Measurements from ENCODE around the gene GRM8. TPM values are rescaled to one million over a fixed set of nuclear protein-coding genes. Genes with fewer than 3 reads are reported as not detected.

Gene GRM8
- total RNA-seq, 3 donors from 2014 or later, result not detected

DNA sequence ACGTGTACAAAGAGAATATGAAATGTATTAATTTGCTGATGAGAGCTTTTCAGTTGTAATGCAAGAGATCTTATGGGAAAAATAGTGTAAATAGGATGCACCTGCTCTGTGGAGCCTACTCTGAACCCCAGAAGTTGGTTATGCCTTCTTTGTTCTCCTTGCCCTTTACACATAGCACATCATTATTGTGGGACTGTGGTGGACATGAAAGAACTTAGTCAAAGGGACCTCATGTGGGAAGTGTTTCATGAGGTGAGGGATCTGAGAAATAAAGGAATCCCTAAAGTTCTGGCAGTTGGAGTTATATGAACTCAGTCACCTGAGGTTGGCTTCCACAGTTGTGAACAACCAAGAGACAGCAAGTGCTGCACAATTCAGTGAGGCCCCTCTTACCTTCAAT is 66.1 kb downstream of the GRM8 start:
- Histone ChIP-seq H3K4me1 (no peaks in the 10 kb centered on the region), H3K36me3 (no peaks in the 10 kb centered on the region), H3K27me3 (no peaks in the 10 kb centered on the region), H3K9me3 (no peaks in the 10 kb centered on the region), H3K4me3 (no peak overlapping the region), H3K27ac (no peak overlapping the region)
- TF ChIP-seq CTCF (IDR thresholded peaks at IDR 0.05) (no peak), POLR2AphosphoS5 (IDR thresholded peaks at IDR 0.05) (no peak), POLR2A (IDR thresholded peaks at IDR 0.05) (no peak)
- no peak for DNase-seq (ENCODE audit: low spot score in 2 of 2)
- intact Hi-C loops (cut with DNase I; ENCODE audit: low total_unique reads), result no loop called here

- Histone ChIP-seq H3K27me3 (no peaks in the 10 kb centered on the region), H3K9me3 (peaks cover 5 to 9% of the 10 kb centered on the region in 2 donors), H3K36me3 (no peaks in the 10 kb centered on the region), H3K27ac (no peak overlapping the region), H3K4me1 (no peaks in the 10 kb centered on the region), H3K4me3 (no peak overlapping the region)
- TF ChIP-seq CTCF (IDR thresholded peaks at IDR 0.05) (no peak), POLR2AphosphoS5 (IDR thresholded peaks at IDR 0.05) (no peak), POLR2A (IDR thresholded peaks at IDR 0.05) (no peak)
- DNase-seq (ENCODE audit: low spot score in 2 of 2), result no peak
- intact Hi-C loops (cut with DNase I; ENCODE audit: low total_unique reads), result no loop called here
Measured at GRCh38 chr7:127177156-127177555, 75.6 kb downstream of the GRM8 start.

GRCh38 chr7:127162366-127162765 is 90.4 kb downstream of the GRM8 start:
- H3K4me1 ChIP-seq, result no peaks in the 10 kb centered on the region
- no peaks in the 10 kb centered on the region for H3K27me3 ChIP-seq
- no peaks in the 10 kb centered on the region for H3K9me3 ChIP-seq
- no peak for DNase-seq (ENCODE audit: low spot score in 2 of 2)
- TF ChIP-seq CTCF (IDR thresholded peaks at IDR 0.05), result no peak
- TF ChIP-seq POLR2A (IDR thresholded peaks at IDR 0.05), result no peak
- no peak for TF ChIP-seq POLR2AphosphoS5 (IDR thresholded peaks at IDR 0.05)
- no peak overlapping the region for H3K4me3 ChIP-seq
- intact Hi-C loops (cut with DNase I; ENCODE audit: low total_unique reads), result no loop called here
- no peaks in the 10 kb centered on the region for H3K36me3 ChIP-seq
- no peak overlapping the region for H3K27ac ChIP-seq

DNA sequence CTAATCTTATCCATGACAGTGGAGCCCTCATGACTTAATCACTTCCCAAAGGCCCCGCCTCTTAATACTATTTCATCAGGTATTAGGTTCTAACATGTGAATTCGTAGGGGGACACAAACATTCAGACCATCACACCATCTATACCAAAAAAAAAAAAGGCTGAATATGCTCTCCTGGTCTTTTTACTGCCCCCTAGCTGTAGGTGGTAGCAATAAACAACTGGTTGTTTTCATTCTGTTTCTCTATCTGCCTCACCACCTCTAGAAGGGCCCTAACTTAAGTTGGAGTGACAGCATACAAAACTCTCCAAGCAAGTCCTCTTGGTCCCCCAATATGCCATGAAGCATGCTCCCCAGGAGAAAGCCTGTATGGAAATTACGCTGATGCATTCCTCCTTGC is 94.1 kb downstream of the GRM8 start:
- Histone ChIP-seq H3K27me3 (no peaks in the 10 kb centered on the region), H3K9me3 (no peaks in the 10 kb centered on the region), H3K4me3 (no peak overlapping the region), H3K27ac (no peak overlapping the region), H3K36me3 (no peaks in the 10 kb centered on the region), H3K4me1 (no peaks in the 10 kb centered on the region)
- TF ChIP-seq POLR2A (IDR thresholded peaks at IDR 0.05) (no peak), POLR2AphosphoS5 (IDR thresholded peaks at IDR 0.05) (no peak), CTCF (IDR thresholded peaks at IDR 0.05) (no peak)
- intact Hi-C loops (cut with DNase I; ENCODE audit: low total_unique reads), result no loop called here
- no peak for DNase-seq (ENCODE audit: low spot score in 2 of 2)

GRCh38 chr7:127154958-127155357 is 97.8 kb downstream of the GRM8 start:
- Histone ChIP-seq H3K27ac (no peak overlapping the region), H3K27me3 (no peaks in the 10 kb centered on the region), H3K9me3 (no peaks in the 10 kb centered on the region), H3K36me3 (no peaks in the 10 kb centered on the region), H3K4me1 (no peaks in the 10 kb centered on the region), H3K4me3 (no peak overlapping the region)
- intact Hi-C loops (cut with DNase I; ENCODE audit: low total_unique reads), result loop anchor here (5.0 kb wide), 1 partner anchor 117 kb away; no protein-coding TSS in a partner anchor
- DNase-seq (ENCODE audit: low spot score in 2 of 2), result no peak
- TF ChIP-seq POLR2A (IDR thresholded peaks at IDR 0.05) (no peak), POLR2AphosphoS5 (IDR thresholded peaks at IDR 0.05) (no peak)

DNA sequence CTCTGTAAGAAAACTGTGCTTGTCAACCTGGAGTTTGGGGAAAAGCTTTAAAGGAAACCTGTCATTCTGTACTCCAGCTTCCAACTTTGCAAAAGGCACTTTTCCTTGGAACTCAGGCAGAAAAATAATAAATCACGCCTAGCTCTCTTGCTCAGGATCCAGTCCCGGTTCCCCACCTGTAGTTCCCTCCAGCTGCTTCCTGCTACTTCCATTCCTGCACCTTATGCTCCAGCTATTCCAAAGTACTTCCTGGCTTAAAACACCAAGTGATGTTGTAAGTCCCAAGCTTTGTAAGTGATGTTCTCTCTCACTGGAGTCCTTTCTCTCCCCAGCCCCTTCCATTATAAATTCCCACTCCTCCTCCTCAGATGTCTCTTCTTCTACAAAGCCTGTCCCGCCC is 98.6 kb downstream of the GRM8 start:
- H3K27me3 ChIP-seq, result no peaks in the 10 kb centered on the region
- no peaks in the 10 kb centered on the region for H3K4me1 ChIP-seq
- intact Hi-C loops (cut with DNase I; ENCODE audit: low total_unique reads), result loop anchor here (5.0 kb wide), 1 partner anchor 118 kb away; no protein-coding TSS in a partner anchor
- DNase-seq (ENCODE audit: low spot score in 2 of 2), result no peak
- no peaks in the 10 kb centered on the region for H3K36me3 ChIP-seq
- H3K27ac ChIP-seq, result no peak overlapping the region
- no peaks in the 10 kb centered on the region for H3K9me3 ChIP-seq
- no peak for TF ChIP-seq POLR2AphosphoS5 (IDR thresholded peaks at IDR 0.05)
- TF ChIP-seq CTCF (IDR thresholded peaks at IDR 0.05), result no peak
- no peak for TF ChIP-seq POLR2A (IDR thresholded peaks at IDR 0.05)
- H3K4me3 ChIP-seq, result no peak overlapping the region

Measured in breast epithelium (tissue), 4 donors.